ENCODE results near the gene ADSS2.

ADSS2 gene

GRCh38 chr1:244388961-244389360, 62.7 kb downstream of the ADSS2 start:
- no peak for ATAC-seq (ENCODE audit: insufficient read depth, low read depth)
- no peaks in the 10 kb centered on the region for H3K36me3 ChIP-seq (ENCODE audit: insufficient read depth, low read length)
- no peaks in the 10 kb centered on the region for H3K79me2 ChIP-seq (ENCODE audit: insufficient read depth, low read length)
- H3K27ac ChIP-seq (ENCODE audit: low read length): no peak overlapping the region
- H2AFZ ChIP-seq (ENCODE audit: low read depth, low read length): no peak overlapping the region
- no peaks in the 10 kb centered on the region for H4K20me1 ChIP-seq (ENCODE audit: insufficient read depth, low read length)
- H3K27me3 ChIP-seq (ENCODE audit: insufficient read depth, low read length, poor library complexity): no peaks in the 10 kb centered on the region
- H3K9ac ChIP-seq (ENCODE audit: low read depth, low read length): no peak overlapping the region
- H3K4me2 ChIP-seq (ENCODE audit: insufficient read depth, low read length): no peak overlapping the region
- H3K4me1 ChIP-seq (ENCODE audit: insufficient read depth, low read length): no peaks in the 10 kb centered on the region
- DNase-seq: no peak
- H3K4me3 ChIP-seq (ENCODE audit: low read depth in 1 of 2, low read length in 2 of 2): no peak overlapping the region
- TF ChIP-seq, protein P1, sequence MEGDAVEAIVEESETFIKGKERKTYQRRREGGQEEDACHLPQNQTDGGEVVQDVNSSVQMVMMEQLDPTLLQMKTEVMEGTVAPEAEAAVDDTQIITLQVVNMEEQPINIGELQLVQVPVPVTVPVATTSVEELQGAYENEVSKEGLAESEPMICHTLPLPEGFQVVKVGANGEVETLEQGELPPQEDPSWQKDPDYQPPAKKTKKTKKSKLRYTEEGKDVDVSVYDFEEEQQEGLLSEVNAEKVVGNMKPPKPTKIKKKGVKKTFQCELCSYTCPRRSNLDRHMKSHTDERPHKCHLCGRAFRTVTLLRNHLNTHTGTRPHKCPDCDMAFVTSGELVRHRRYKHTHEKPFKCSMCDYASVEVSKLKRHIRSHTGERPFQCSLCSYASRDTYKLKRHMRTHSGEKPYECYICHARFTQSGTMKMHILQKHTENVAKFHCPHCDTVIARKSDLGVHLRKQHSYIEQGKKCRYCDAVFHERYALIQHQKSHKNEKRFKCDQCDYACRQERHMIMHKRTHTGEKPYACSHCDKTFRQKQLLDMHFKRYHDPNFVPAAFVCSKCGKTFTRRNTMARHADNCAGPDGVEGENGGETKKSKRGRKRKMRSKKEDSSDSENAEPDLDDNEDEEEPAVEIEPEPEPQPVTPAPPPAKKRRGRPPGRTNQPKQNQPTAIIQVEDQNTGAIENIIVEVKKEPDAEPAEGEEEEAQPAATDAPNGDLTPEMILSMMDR (IDR thresholded peaks at IDR 0.05; ENCODE audit: borderline replicate concordance, extremely low read depth, low read length, poor library complexity, severe bottlenecking): no peak
- no peak for TF ChIP-seq EZH2 (IDR thresholded peaks at IDR 0.05; ENCODE audit: borderline replicate concordance, low read depth, low read length, severe bottlenecking)
- H3K9me3 ChIP-seq (ENCODE audit: insufficient read depth, low read length, severe bottlenecking): no peaks in the 10 kb centered on the region

- Histone ChIP-seq H3K36me3 (ENCODE audit: insufficient read depth, low read length) (no peaks in the 10 kb centered on the region), H3K9ac (ENCODE audit: low read depth, low read length) (no peak overlapping the region), H3K9me3 (ENCODE audit: insufficient read depth, low read length, severe bottlenecking) (no peaks in the 10 kb centered on the region), H3K27ac (ENCODE audit: low read length) (no peak overlapping the region), H3K4me2 (ENCODE audit: insufficient read depth, low read length) (no peak overlapping the region), H3K79me2 (ENCODE audit: insufficient read depth, low read length) (no peaks in the 10 kb centered on the region), H3K27me3 (ENCODE audit: insufficient read depth, low read length, poor library complexity) (no peaks in the 10 kb centered on the region), H3K4me3 (ENCODE audit: low read depth in 1 of 2, low read length in 2 of 2) (no peak overlapping the region), H2AFZ (ENCODE audit: low read depth, low read length) (no peak overlapping the region), H4K20me1 (ENCODE audit: insufficient read depth, low read length) (no peaks in the 10 kb centered on the region), H3K4me1 (ENCODE audit: insufficient read depth, low read length) (no peaks in the 10 kb centered on the region)
- DNase-seq: no peak
- ATAC-seq (ENCODE audit: insufficient read depth, low read depth): no peak
- TF ChIP-seq EZH2 (IDR thresholded peaks at IDR 0.05; ENCODE audit: borderline replicate concordance, low read depth, low read length, severe bottlenecking): no peak
- TF ChIP-seq, protein P1 (IDR thresholded peaks at IDR 0.05; ENCODE audit: borderline replicate concordance, extremely low read depth, low read length, poor library complexity, severe bottlenecking): no peak
Observed at GRCh38 chr1:244387415-244387814, 64.3 kb downstream of the ADSS2 start.

DNA sequence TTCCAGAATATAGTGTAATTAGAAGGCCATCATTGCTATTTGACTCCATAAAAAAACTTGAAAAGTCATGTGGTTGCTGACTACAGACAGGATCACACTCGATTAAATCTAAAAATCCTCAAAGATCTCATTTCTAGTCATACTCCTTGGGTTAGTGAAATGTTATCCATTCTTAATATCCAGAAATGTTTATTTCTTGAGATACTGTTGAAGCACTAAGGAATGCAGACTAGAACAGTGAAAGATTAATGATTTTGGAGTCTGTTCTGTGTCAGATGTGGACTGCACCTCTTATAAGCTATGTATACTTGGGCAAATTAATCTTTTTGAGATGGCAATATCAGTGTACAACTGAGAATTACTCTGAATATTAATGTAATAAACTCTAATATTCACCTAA, 65.1 kb downstream of the ADSS2 start:
- no peak overlapping the region for H3K4me3 ChIP-seq (ENCODE audit: low read depth in 1 of 2, low read length in 2 of 2)
- H3K27ac ChIP-seq (ENCODE audit: low read length): no peak overlapping the region
- H3K27me3 ChIP-seq (ENCODE audit: insufficient read depth, low read length, poor library complexity): no peaks in the 10 kb centered on the region
- H4K20me1 ChIP-seq (ENCODE audit: insufficient read depth, low read length): no peaks in the 10 kb centered on the region
- H3K9ac ChIP-seq (ENCODE audit: low read depth, low read length): no peak overlapping the region
- no peaks in the 10 kb centered on the region for H3K79me2 ChIP-seq (ENCODE audit: insufficient read depth, low read length)
- H3K9me3 ChIP-seq (ENCODE audit: insufficient read depth, low read length, severe bottlenecking): no peaks in the 10 kb centered on the region
- no peak for TF ChIP-seq EZH2 (IDR thresholded peaks at IDR 0.05; ENCODE audit: borderline replicate concordance, low read depth, low read length, severe bottlenecking)
- TF ChIP-seq, protein P1 (IDR thresholded peaks at IDR 0.05; ENCODE audit: borderline replicate concordance, extremely low read depth, low read length, poor library complexity, severe bottlenecking): no peak
- DNase-seq: no peak
- no peaks in the 10 kb centered on the region for H3K4me1 ChIP-seq (ENCODE audit: insufficient read depth, low read length)
- no peaks in the 10 kb centered on the region for H3K36me3 ChIP-seq (ENCODE audit: insufficient read depth, low read length)
- H2AFZ ChIP-seq (ENCODE audit: low read depth, low read length): no peak overlapping the region
- H3K4me2 ChIP-seq (ENCODE audit: insufficient read depth, low read length): no peak overlapping the region
- ATAC-seq (ENCODE audit: insufficient read depth, low read depth): no peak

GRCh38 chr1:244384066-244384465, 67.6 kb downstream of the ADSS2 start:
- no peaks in the 10 kb centered on the region for H3K4me1 ChIP-seq (ENCODE audit: insufficient read depth, low read length)
- no peaks in the 10 kb centered on the region for H3K27me3 ChIP-seq (ENCODE audit: insufficient read depth, low read length, poor library complexity)
- H3K4me3 ChIP-seq (ENCODE audit: low read depth in 1 of 2, low read length in 2 of 2): no peak overlapping the region
- TF ChIP-seq, protein P1 (IDR thresholded peaks at IDR 0.05; ENCODE audit: borderline replicate concordance, extremely low read depth, low read length, poor library complexity, severe bottlenecking): no peak
- no peak for TF ChIP-seq EZH2 (IDR thresholded peaks at IDR 0.05; ENCODE audit: borderline replicate concordance, low read depth, low read length, severe bottlenecking)
- no peaks in the 10 kb centered on the region for H3K79me2 ChIP-seq (ENCODE audit: insufficient read depth, low read length)
- ATAC-seq (ENCODE audit: insufficient read depth, low read depth) (no peak), DNase-seq (no peak)
- H3K9me3 ChIP-seq (ENCODE audit: insufficient read depth, low read length, severe bottlenecking): no peaks in the 10 kb centered on the region
- H3K4me2 ChIP-seq (ENCODE audit: insufficient read depth, low read length): no peak overlapping the region
- no peaks in the 10 kb centered on the region for H4K20me1 ChIP-seq (ENCODE audit: insufficient read depth, low read length)
- no peak overlapping the region for H3K9ac ChIP-seq (ENCODE audit: low read depth, low read length)
- H3K27ac ChIP-seq (ENCODE audit: low read length): no peak overlapping the region
- H3K36me3 ChIP-seq (ENCODE audit: insufficient read depth, low read length): no peaks in the 10 kb centered on the region
- no peak overlapping the region for H2AFZ ChIP-seq (ENCODE audit: low read depth, low read length)
